HG03159 (cell line): ENCODE results near the gene TET1.
"Not testable (repeated sequence)": the region's sequence is repeated elsewhere in the genome, so short reads cannot be mapped to it uniquely, and the experiment has no call there.

ENCODE experiments used
- ATAC-seq: cut with Tn5 transposase; IDR thresholded peaks from one replicate; pipeline ENCODE4 v1.9.1; 2021; ENCODE audit warnings: mild to moderate bottlenecking, moderate library complexity; ENCODE audit not compliant: unreplicated experiment

TET1 gene

DNA sequence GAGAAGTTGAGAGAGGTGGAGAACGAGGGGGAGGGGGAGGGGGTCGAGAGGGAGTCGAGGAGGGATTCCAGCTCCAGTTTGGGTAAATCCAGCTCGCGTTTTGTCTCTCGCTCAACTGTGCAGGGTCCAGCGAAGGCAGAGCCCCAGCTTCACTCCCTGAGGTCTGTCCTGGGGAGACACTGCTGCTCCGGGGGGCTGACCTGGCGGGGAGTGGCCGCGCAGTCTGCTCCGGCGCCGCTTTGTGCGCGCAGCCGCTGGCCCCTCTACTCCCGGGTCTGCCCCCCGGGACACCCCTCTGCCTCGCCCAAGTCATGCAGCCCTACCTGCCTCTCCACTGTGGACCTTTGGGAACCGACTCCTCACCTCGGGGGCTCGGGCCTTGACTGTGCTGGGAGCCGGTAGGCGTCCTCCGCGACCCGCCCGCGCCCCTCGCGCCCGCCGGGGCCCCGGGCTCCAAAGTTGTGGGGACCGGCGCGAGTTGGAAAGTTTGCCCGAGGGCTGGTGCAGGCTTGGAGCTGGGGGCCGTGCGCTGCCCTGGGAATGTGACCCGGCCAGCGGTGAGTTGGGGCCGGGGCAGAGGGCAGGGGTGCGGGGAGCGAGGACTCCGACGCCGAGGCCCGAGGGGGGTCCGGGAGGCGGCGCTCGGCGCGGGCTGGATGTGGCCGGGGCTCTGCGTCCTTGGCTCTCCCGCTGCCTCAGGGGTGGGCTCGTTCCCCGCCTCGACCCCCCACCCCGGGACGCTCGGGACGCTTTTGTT, at the start of gene TET1:
TSS of gene TET1 (plus strand) at position 152 of the 757 bp plus-strand sequence. CDS start 12,002 bp downstream, outside the sequence.
- ATAC-seq, result no peak

- not testable (repeated sequence) for ATAC-seq
Observed at GRCh38 chr10:68516216-68516615, 43.9 kb upstream of the TET1 start.

DNA sequence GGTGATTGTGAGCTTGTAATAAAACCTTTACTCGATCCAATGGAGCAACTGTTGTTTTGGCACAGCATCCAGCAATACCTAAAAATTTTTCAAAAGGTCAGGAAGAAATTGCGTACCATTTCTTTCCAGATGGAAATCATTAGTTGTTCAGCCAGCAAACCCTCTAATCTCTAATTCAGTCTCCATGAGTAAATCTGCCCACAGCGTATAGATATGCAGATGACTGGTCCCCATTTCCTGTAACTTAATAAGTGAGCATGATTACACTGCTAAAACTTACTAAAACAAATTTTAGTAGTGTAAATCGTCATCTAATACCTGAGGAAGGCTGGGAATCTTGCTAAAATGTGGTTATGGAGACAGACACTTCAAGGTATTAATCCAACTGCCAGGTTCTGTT, 43.4 kb upstream of the TET1 start:
- no peak for ATAC-seq

DNA sequence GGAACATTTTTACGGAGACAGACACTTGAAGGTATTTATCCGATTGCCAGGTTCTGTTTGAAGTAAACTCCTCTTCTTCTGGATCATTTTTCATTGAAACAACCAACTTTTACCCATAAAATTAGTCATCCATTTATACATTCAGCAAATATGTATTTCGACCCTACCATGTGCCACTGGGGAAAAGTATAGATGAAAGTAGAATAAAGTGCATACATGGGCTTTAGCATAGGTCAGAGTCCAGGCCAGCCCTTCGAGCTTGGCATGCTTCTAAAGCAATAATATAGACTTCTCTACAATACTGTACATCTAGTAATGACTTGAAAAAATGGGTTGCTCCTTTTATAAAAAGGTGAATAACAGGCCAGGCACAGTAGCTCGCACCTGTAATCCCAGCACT, 42.9 kb upstream of the TET1 start:
- ATAC-seq, result no peak

DNA sequence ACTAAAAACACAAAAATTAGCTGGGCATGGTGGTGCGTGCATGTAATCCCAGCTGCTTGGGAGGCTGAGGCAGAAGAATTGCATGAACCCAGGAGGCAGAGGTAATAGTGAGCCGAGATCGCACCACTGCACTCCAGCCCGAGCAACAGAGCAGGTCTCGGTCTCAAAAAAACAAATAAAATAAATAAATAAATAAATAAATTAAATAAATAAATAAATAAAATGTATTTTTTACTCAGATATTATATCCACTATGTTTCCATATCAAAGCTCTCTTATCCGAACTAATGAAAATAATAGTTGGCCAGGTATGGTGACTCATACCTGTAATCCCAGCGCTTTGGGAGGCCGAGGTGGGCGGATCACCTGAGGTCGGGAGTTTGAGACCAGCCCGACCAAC, 41.5 kb upstream of the TET1 start:
- not testable (repeated sequence) for ATAC-seq

DNA sequence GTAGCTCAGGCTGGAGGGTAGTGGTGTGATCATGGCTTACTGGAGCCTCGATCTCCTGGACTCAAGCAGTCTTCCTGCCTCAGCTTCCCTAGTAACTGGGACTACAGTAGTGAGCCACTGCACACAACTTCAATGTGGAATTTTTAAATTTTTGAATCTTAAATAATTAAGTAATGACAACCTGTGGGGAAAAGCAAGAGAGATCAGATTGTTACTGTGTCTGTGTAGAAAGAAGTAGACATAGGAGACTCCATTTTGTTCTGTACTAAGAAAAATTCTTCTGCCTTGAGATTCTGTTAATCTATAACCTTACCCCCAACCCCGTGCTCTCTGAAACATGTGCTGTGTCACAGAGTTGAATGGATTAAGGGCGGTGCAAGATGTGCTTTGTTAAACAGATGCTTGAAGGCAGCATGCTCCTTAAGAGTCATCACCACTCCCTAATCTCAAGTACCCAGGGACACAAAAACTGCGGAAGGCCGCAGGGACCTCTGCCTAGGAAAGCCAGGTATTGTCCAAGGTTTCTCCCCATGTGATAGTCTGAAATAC, 34.6 kb upstream of the TET1 start:
- ATAC-seq, result not testable (repeated sequence)

- ATAC-seq, result peak; percentile 48
Observed at GRCh38 chr10:68526634-68527307, 33.4 kb upstream of the TET1 start.

GRCh38 chr10:68536973-68537372, 23.2 kb upstream of the TET1 start:
- ATAC-seq, result no peak

GRCh38 chr10:68537796-68538195, 22.3 kb upstream of the TET1 start:
- ATAC-seq, result no peak

GRCh38 chr10:68543004-68543918, 16.9 kb upstream of the TET1 start:
- no peak for ATAC-seq

GRCh38 chr10:68550747-68551411, 9.3 kb upstream of the TET1 start:
- no peak for ATAC-seq

GRCh38 chr10:68553138-68553537, 7.0 kb upstream of the TET1 start:
- no peak for ATAC-seq

DNA sequence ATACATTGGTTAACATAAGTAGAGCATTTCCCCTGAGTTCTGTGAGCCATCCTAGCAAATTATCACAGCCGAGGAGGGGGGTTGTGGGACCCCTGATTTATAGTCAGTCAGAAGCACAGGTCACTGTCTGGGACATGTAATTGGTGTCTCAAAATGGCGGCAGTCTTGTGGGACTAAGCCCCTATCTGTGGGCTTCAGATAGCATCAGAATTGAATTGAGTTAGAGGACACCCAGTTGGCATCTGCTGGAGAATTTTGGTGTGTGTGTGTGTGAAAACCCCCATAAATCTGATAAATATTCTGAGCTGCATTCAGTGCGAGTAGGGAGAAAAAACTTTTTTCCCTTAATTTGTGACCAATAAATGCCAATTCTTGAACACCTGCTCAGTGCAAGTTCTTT, 6.5 kb upstream of the TET1 start:
- no peak for ATAC-seq

DNA sequence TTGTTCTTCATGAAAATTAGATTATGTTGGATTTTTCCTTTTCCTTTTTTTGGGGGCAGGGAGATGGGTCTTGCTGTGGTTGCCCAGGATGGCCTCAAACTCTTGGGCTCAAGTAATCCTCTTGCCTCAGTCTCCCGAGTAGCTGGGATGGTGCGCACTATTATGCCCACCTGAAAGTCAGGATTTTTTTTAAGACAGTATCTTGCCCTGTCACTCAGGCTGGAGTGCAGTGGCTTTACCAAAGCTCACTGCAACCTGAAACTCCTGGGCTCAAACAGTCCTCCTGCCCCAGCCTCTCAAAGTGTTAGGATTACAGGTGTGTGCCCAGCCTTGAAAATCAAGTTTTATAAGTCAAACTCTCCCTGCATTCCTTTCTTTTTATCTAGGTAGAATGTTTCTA, 1.7 kb upstream of the TET1 start:
- ATAC-seq, result no peak

DNA sequence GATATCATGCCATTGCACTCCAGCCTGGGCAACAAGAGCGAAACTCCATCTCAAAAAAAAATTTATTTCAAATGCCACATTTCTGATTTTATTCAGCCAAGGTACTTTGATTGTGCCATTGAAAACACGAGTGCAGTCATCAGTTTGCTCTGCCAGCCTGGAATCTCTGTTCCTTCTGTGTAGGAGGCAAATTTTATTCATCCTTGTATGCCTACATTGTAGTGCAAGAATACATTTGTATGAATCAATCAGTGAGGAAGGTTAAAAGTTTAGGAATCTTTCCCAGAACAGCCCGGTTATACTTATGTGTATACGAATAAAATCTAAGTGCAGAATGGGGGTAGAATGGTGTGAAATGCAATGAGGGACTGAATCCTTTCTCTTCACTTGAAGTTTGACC, 886 bp upstream of the TET1 start:
- ATAC-seq, result no peak

DNA sequence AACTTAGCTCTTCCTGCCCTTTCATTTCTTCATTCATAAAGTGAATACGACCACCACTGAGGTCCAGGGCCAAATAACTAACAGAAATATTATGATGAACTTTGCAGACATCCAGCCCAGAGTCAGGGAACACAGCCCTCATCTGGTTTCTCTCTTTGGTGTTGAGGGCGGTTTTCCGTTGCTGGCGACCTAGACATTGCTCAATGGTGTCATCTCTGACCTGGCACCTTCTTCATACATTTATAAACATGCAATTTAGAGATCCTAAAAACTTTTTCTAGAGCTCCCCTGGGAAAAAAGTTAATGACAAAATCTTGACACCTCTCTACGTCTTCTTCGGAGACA, 324 bp upstream of the TET1 start:
- ATAC-seq, result no peak

DNA sequence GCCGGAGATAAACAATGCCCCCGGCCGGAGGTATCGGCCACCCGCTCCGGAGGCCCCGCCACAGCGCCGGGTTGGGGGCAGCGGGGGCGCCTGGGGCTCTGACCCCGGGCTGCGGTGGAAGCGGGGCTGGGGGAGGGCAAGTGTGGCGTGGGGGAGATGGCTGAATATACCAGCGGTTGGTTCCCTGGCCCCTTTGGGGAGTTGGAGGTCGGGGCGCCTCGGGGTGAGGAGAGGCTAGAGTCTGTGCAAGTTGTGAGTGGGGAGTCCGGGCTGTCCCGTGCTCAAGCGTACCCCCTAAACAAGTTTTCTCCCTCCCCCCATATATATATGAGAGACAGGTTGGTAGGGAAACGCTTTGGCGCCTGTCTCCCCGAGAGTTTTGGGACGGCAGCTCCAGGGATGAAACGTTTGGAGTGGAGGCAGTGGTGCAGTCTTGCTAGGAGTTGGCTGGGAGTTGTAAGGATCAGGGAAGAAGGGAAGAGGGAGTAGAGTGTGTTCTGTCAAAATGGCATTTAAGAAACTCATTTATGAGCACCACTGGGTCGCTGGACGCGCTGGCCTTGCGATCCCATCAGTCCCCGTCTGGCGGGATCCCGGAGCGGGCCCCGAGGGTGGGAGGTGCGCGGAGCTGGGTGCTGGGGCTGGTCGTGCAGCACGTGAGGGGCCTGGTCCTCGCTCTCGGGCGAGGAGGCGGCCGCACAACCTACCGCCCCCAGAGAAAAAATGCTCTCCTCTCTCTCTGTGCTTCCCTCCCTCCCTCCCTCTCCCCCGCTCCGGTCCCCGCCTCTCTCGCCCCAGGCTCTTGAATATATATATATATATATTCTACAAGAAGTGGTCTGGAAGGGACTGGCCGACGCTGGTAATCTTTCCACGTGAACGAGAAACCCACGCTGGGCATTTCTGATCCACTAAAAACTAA, 1.1 kb downstream of the TET1 start:
- ATAC-seq, result no peak

GRCh38 chr10:68561865-68562649, 1.9 kb downstream of the TET1 start:
- no peak for ATAC-seq
